Endothelial cell (in vitro differentiated cells): ENCODE measurements around the gene MIER1. TPM values are rescaled to one million over a fixed set of nuclear protein-coding genes. Genes with fewer than 3 reads are reported as not detected.

Source experiments
- DNase-seq: peaks from one replicate; pipeline ENCODE4 v3.0.0; 2021; ENCODE audit warnings: low spot score
- H3K27ac Mint-ChIP-seq: one replicate; pipeline ENCODE4 v1.8.0; 2021; ENCODE audit warnings: mixed read lengths, inconsistent platforms; ENCODE audit not compliant: unreplicated experiment
- H3K27me3 Mint-ChIP-seq: one replicate; pipeline ENCODE4 v1.8.0; 2021; ENCODE audit warnings: mild to moderate bottlenecking, moderate library complexity, mixed read lengths, inconsistent platforms; ENCODE audit not compliant: unreplicated experiment
- H3K36me3 Mint-ChIP-seq: one replicate; pipeline ENCODE4 v1.8.0; 2021; ENCODE audit warnings: mild to moderate bottlenecking, low read depth, mixed read lengths, inconsistent platforms; ENCODE audit not compliant: unreplicated experiment
- H3K4me1 Mint-ChIP-seq: one replicate; pipeline ENCODE4 v1.8.0; 2021; ENCODE audit warnings: mild to moderate bottlenecking, mixed read lengths, inconsistent platforms; ENCODE audit not compliant: unreplicated experiment
- H3K4me3 Mint-ChIP-seq: one replicate; pipeline ENCODE4 v1.8.0; 2021; ENCODE audit warnings: mild to moderate bottlenecking, mixed read lengths, inconsistent platforms; ENCODE audit not compliant: unreplicated experiment
- H3K9me3 Mint-ChIP-seq: one replicate; pipeline ENCODE4 v1.8.0; 2021; ENCODE audit warnings: mixed read lengths, inconsistent platforms; ENCODE audit not compliant: unreplicated experiment
- total RNA-seq: library from RNA; stranded (reverse); fragmentation: NEBNext Ultra II Directional; extraction: Animal tissue kit (Norgen Biotek cat#: 25700); gene quantifications from one replicate; pipeline ENCODE4 v1.2.1, GENCODE V29; 2021; ENCODE audit not compliant: unreplicated experiment
- TF ChIP-seq, protein P1 (sequence below): fragments of 200-600 bp; sonication (generic); IDR thresholded peaks from one replicate; pipeline ENCODE4 v1.5.0; 2021; ENCODE audit warnings: antibody characterized with exemption; ENCODE audit not compliant: unreplicated experiment

Gene MIER1
- total RNA-seq, 1 donor from 2014 or later = 33.2 TPM

DNA sequence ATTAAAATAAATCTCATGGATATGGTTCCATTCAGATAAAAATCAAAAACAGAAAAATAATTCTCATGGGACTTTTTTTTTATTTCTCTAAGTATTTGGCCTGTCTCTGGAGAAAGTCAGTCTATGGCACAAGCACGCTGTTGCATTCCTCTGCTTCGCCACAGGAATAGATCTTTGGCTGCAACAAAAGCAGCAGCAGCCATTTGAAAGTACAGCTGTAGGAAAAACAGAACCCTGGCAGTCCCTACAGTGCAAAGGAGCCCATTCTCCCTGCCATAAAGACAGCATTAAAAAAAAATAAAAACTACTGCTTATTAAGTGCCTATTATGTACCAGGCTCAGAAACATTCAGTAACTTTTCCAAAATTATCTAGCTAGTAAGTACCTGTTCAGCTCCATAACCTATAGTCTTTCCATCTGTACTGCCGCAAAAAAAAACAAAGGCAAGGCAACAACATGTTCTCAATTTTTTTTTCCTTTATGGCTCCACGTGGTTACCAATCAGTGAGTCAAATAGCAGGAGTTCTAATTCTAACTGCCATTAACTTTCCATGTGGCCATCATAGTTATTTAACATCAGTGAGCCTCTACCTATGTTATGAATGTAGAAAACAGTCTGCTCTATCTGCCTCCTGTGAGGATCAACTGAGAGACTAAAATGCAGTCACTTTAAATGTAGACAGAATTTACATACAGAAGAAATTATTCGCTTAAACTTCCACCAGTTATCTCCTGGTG lies 106.5 kb downstream of the MIER1 start:
- TF ChIP-seq, protein P1, sequence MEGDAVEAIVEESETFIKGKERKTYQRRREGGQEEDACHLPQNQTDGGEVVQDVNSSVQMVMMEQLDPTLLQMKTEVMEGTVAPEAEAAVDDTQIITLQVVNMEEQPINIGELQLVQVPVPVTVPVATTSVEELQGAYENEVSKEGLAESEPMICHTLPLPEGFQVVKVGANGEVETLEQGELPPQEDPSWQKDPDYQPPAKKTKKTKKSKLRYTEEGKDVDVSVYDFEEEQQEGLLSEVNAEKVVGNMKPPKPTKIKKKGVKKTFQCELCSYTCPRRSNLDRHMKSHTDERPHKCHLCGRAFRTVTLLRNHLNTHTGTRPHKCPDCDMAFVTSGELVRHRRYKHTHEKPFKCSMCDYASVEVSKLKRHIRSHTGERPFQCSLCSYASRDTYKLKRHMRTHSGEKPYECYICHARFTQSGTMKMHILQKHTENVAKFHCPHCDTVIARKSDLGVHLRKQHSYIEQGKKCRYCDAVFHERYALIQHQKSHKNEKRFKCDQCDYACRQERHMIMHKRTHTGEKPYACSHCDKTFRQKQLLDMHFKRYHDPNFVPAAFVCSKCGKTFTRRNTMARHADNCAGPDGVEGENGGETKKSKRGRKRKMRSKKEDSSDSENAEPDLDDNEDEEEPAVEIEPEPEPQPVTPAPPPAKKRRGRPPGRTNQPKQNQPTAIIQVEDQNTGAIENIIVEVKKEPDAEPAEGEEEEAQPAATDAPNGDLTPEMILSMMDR = no peak
- H3K27ac Mint-ChIP-seq = no peak overlapping the region
- H3K27me3 Mint-ChIP-seq = no peaks in the 10 kb centered on the region

DNA sequence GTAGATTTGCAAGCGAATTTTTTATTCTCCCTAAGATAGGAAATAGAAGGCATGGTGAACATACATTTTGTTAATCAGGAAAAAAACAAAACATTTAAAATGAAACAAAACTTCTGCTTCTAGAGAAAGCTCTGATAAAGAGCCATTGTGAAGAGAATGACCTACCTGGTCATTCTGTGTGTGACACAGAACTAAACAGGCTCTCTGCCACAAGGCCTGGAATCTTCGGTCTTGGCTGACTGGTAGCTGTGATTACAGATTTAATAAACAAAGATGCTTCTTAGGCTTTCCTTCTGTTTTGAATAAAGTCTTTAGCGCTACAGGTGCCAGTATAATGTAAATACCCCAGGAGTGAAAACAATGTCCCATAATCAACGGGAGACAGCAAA lies 107.1 kb downstream of the MIER1 start:
- Mint-ChIP-seq H3K27me3 (no peaks in the 10 kb centered on the region), H3K27ac (no peak overlapping the region), H3K4me3 (no peak overlapping the region), H3K36me3 (peaks cover 11% of the 10 kb centered on the region), H3K4me1 (no peaks in the 10 kb centered on the region), H3K9me3 (no peaks in the 10 kb centered on the region)
- TF ChIP-seq, protein P1 = no peak
- no peak for DNase-seq

More for the DNA sequence above, 106.5 kb downstream of the MIER1 start:
- H3K9me3 Mint-ChIP-seq = no peaks in the 10 kb centered on the region
- peaks cover 6% of the 10 kb centered on the region for H3K36me3 Mint-ChIP-seq
- H3K4me3 Mint-ChIP-seq = no peak overlapping the region
- no peak for DNase-seq
- H3K4me1 Mint-ChIP-seq = no peaks in the 10 kb centered on the region

Other genes starting within 250 kb of the MIER1 start
- 57.9 TPM for gene DYNLT5, start 172.5 kb upstream of the MIER1 start, total RNA-seq
- not detected for gene INSL5, start 123.7 kb upstream of the MIER1 start, total RNA-seq
- gene DNAI4, start 134 bp upstream of the MIER1 start, total RNA-seq = 5.1 TPM
- 4.2 TPM for gene SLC35D1, start 129.2 kb downstream of the MIER1 start, total RNA-seq
- gene C1orf141, start 210.0 kb downstream of the MIER1 start, total RNA-seq = not detected
- gene IL23R, start 241.5 kb downstream of the MIER1 start, total RNA-seq = not detected